GM21529 (cell line): ENCODE data around the gene KRTAP4-16.
"Not testable (repeated sequence)": the region's sequence is repeated elsewhere in the genome, so short reads cannot be mapped to it uniquely, and the experiment has no call there.

Experiments used
- ATAC-seq: cut with Tn5 transposase; IDR thresholded peaks from one replicate; pipeline ENCODE4 v1.9.1; 2021; ENCODE audit not compliant: unreplicated experiment

KRTAP4-16 gene

DNA sequence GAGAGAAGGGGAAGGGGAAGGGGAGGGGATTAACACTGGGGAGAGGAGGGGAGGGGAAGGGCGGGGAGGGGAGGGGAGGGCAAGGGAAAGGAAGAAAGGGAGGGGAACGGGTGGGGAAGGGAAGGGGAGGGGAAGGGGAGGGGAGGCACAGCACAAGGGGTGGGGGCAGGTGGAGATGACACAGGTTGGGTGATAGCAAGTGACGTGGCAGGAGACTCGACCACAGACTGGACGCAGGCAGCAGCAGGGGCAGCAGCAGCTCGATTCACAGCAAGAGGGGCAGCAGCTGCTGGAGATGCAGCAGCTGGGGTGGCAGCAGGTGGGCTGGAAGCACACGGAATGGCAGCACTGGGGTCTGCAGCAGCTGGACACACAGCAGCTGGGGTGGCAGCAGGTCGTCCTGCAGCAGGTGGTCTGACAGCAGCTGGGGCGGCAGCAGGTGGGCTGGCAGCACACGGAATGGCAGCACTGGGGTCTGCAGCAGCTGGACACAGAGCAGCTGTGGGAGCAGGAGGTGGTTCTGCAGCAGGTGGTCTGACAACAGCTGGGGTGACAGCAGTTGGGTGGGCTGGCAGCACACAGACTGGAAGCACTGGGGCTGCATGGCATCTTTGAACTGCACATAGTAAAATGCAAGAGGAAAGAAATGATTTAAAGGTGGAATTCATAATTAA is at the start of gene KRTAP4-16:
Gene KRTAP4-16, minus strand, starts transcription at position 624 of the 674 bp plus-strand sequence. Its CDS starts 0 bp downstream, at position 624.
- no peak for ATAC-seq

DNA sequence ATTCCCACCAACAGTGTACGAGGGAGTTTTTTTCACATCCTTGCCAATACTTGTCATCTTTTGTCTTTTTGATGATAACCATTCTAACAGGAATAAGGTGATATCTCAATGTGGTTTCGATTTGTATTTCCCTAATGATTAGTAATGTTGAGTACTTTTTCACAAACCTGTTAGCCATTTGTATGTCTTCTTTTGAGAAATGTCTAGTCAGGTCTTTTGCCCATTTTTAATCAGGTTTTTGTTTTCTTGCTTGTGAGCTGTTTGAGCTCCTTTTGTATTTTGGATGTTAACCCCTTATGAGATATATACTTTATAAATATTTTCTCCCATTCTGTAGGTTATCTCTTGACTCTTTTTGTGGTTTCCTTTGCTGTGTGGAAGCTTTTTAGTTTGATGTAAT is 49.5 kb upstream of the KRTAP4-16 start:
- no peak for ATAC-seq

DNA sequence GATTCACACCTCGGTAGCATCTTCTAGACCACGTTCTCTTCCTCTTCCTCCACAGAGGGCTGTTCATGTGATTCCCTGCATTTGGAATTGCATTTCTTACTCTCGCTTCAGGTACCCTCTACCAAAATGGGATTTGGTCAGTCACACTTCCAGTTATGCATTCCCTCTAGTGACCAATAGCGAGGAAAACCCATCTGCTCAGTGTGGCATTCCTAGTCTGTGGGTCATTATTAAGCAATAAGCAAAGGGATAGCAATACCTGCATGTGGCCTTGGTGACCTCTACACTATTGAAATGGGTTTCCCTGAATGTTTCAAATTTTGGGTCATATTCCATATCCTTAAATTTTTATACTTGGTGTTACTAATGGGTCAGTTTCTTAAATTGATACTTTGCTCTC is 48.0 kb upstream of the KRTAP4-16 start:
- ATAC-seq = no peak

DNA sequence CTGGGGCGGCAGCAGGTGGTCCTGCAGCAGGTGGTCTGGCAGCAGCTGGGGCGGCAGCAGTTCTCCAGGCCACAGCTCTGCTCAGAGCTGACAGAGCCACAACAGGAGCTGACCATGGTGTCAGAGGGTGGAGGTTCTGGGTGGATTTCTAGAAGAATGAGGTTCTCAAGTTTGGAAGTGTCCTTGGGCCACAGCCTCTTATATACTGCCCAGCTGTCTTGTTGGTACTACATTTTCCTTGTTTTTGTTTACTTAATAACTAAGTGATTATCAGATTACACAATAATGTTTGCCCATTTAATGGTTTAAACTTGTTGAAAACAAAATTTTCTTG is 47.6 kb upstream of the KRTAP4-16 start, which contains the start of gene KRTAP4-5:
Gene KRTAP4-5, minus strand, starts transcription at position 174 of the 334 bp plus-strand sequence. Its CDS starts 58 bp downstream, at position 116.
- ATAC-seq = no peak

DNA sequence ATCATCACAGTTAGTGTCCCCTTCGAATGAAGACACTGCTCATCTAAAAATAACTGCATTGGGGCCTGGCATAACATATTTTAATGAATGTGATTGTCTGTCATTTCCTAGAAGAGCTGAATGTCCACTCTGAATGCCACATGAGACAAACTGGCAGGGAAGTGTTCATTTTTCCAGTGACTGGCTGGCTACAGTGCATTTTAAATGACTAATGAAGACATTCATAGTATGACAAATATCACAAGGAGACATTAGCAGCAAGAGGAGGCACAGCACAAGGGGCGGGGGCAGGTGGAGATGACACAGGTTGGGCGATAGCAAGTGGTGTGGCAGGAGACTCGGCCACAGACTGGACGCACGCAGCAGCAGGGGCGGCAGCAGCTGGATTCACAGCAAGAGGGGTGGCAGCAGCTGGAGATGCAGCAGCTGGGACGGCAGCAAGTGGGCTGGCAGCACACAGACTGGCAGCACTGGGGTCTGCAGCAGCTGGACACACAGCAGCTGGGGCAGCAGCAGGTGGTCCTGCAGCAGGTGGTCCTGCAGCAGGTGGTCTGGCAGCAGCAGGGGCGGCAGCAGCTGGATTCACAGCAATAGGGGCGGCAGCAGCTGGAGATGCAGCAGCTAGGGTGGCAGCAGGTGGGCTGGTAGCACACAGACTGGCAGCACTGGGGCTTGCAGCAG is 47.1 kb upstream of the KRTAP4-16 start:
- not testable (repeated sequence) for ATAC-seq

DNA sequence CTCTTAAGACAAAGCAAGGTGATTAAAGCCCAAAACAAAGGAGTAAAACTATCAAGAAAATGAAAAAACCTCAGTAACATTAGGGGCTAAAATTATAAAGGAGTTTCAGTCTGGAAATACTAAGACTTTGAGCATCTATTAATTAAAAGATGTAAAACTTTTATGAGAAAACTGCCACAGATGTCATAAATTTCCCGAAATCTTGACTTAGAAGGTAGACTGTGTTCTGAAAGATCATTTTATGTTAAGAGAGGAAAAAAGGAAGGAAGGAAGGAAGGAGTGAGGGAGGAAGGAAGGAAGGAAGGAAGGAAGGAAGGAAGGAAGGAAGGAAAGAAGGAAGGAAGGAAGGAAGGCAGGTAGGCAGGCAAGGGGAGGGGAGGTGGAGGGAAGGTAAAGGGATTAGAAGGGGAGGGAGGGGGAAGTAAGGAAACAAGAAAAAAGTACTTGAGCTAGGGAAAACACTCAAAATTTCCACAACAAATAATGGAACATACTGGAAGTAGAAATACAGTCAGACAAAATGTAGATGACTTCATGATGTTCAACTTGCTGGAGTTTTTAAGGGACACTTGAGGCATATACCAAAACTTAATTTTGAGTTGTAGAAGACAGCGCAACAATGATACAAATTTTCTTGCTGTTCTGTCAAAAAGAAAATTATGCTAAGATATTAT is 45.7 kb upstream of the KRTAP4-16 start:
- ATAC-seq = no peak

DNA sequence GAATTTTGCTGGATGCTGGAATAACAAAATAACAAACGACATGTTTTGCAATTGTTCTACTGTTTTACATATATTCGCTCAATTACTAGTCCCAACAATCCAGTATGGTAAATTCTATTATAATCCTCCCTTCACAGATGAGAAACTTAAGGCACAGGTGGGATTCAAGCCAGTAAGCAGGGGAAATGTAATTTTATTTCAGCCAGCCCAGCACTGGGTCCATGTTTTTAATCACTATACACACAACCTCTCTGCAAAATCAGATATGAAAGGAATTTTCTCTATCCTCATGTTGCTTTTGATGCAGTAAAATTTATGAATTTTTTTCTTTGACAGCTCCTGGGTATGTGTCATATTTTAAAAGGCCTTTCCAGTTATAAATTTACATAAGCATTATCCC is 43.3 kb upstream of the KRTAP4-16 start:
- ATAC-seq = no peak

DNA sequence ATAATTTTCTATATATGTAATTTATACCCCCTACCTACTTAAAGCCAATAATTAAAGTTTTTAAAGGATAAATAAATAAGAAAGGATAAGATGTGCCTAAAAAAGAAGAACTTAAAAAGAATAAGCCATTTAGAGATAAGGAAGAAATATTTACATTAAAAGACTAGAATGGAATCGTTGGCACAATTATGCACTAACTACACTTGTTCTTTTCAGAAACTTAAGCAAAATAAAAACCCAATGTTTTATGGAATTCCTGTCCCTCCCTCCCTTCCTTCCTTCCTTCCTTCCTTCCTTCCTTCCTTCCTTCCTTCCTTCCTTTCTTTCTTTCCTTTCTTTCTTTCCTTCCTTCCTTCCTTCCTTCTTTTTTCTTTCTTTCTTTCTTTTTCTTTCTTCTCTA is 42.8 kb upstream of the KRTAP4-16 start:
- ATAC-seq = no peak

DNA sequence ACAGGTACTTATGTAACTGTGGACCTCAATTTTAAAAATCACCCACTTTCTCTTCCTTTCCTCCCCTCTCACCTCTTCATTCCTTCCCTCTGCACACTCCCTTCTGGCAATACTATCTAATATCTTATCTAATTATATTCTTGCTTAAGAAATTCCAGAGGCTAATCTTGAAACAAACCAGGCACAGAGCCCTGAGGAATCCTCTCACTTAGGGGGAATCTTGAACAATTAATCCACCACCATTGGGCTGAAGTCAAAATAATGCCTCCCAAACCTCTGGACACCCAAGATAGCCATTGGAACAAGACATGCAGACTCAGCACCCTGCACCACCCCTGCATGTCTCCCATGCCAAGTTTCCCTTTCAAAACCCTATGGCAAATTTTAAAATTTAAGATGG is 39.4 kb upstream of the KRTAP4-16 start:
- ATAC-seq = no peak

DNA sequence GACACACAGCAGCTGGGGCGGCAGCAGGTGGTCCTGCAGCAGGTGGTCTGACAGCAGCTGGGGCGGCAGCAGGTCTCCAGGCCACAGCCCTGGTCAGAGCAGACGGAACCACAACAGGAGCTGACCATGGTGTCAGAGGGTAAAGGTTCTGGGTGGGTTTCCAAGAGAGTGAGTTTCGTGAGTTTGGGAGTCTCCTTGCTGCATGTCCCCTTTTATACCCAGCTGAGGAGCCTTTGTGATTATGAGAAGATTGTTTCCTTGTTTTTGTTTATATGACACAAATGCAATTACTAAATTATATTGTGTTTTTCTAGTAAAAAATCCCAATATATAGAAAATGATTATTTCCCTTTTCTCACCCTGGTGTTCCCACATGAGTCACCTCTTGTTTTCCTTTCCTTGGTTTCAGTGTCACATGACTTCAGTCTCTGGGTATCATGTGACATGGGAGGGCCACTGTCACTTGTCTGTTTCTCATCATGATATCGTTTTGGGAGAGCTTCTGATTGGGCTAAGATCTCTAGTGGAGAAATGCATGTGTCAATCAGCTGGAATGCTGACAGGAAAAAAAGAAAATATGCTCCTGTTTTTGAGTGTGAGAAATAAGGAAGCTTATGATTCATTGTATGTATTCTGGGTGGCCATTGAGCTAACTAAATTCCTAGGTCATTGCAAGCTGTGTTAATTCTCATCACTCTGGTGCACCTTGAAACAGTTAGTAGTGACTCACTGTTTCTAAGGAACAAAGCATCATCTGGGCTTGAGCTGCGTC is 38.5 kb upstream of the KRTAP4-16 start, which contains the start of gene KRTAP4-6:
Gene KRTAP4-6, minus strand, starts transcription at position 185 of the 772 bp plus-strand sequence. Its CDS starts 57 bp downstream, at position 128.
- no peak for ATAC-seq

DNA sequence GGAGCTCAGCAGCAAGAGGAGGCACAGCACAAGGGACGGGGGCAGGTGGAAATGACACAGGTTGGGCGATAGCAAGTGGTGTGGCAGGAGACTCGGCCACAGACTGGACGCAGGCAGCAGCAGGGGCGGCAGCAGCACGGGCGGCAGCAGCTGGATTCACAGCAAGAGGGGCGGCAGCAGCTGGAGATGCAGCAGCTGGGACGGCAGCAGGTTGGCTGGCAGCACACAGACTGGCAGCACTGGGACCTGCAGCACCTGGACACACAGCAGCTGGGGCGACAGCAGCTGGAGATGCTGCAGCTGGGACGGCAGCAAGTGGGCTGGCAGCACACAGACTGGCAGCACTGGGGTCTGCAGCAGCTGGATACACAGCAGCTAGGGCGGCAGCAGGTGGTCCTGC is 37.9 kb upstream of the KRTAP4-16 start:
- ATAC-seq = not testable (repeated sequence)

DNA sequence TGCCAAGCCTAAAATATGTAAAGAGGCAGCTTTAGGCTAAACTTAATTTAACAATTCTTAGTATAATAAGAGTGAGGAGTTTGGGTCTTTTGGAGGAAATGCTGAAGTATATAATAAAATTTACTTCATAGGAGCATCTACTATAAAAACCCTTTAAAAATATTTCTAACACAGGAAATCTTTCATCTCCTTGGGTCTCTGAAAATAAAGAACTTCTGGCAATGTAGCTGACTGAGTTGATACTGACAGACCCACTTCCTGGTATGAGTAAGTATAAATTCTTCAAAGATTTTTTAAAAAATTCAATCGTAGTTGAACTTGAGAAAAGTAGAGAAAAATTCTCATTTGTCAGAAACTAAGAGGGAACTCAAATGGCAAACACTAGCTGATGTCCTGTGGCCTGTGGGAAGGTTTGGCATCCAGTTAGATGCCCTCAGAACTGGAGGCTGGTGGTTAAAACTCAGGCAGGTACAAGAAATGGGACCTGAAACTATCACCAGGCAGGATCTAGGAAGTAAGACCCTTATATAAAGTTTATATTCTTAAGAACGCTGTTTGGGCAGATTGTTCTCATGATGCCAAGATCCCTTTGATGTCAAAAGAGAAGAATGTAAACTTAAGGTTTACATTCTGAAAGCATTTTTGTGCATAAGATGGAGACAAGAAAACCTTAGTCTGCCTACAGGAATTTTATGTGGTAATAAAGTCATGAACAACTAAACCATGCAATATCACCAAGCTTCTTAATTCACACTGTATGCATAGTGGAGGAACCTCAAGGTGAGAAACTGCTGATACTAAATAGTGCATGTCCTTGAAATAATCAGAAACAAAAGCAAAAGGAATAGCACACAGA is 32.1 kb upstream of the KRTAP4-16 start:
- no peak for ATAC-seq

DNA sequence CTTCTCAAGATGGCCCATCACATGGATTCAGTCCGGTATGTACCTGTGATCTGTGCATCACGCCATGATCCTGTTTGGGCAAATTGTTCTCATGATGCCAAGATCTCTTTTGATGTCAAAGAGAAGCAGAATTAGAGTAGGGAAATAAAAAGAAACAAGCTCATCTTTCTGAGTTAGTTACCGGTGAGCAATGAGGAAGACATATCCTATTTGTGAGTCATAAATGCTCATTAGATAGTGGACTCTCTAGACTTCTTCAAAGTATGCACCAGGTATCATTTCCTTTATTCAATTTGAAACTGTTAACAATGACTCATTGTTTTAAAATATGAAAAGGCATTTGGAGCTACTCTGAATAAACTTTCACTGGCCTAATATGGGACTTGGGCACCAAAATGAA is 30.0 kb upstream of the KRTAP4-16 start:
- ATAC-seq = no peak

DNA sequence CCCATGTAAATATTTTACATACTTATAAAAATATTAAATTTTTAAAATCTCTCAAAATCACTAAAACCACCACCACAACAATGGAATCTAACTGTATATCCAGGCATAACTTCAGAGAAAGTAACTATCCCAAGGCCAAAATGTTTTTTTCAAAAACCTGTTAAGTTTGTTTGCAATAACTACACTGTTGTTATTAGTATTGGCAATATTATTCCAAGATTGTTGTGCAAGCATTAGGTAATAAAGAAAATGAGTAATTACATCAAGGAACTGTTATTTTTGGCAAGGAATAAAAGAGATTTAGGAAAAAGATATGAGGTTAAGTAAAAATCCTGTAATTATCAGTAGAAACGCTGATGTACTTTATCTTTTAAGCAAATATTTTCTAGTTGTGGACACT is 25.4 kb upstream of the KRTAP4-16 start:
- ATAC-seq = no peak

DNA sequence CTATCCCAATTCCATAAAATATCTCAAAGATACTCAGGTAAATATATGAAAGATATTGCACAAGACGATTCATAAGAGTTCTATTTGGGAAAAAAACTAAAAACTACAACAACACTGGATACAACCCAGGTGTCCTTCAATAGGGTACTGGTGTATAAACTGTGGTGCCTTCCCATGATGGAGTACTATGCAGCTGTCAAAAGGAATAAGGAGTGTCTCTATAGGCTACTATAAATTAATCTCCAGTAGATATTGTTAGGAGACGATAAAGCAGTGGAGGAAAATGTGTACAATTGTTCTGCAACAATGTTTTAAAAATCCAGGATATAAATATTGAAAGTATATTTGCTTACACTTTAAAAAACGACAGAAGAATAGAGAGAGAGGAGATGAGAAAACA is 24.4 kb upstream of the KRTAP4-16 start:
- ATAC-seq = no peak

DNA sequence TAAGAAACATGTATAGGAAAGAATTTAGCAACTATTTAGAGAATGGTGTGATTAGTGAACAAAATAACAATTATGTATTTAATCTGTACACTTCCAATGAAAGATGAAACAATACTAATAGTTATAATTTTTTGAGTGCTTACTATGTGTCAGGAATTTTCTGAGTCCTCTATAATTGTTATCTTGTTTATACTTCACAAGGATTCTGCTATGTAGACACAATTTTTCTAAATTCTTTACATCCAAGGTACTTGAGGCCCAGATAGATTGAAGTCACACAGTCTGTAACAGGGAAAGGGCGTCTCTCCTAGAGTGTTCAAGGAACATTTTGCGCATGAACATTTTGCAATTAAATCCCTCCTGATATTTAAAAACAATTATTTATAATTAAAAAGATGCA is 23.1 kb upstream of the KRTAP4-16 start:
- no peak for ATAC-seq

DNA sequence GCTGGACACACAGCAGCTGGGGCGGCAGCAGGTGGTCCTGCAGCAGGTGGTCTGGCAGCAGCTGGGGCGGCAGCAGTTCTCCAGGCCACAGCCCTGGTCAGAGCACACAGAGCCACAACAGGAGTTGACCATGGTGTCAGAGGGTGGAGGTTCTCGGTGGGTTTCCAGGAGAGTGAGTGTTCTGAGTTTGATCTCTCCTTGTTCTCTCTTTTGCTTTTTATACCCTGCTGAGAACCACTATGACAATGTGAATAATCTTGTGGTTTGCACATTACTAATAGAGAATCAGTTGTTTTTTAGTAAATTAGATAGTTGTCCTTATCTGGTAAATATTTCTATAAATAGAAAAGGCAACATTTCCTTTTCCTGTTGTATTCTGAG is 22.0 kb upstream of the KRTAP4-16 start, which contains the start of gene KRTAP4-12:
Gene KRTAP4-12, minus strand, starts transcription at position 192 of the 381 bp plus-strand sequence. Its CDS starts 60 bp downstream, at position 132.
- not testable (repeated sequence) for ATAC-seq

DNA sequence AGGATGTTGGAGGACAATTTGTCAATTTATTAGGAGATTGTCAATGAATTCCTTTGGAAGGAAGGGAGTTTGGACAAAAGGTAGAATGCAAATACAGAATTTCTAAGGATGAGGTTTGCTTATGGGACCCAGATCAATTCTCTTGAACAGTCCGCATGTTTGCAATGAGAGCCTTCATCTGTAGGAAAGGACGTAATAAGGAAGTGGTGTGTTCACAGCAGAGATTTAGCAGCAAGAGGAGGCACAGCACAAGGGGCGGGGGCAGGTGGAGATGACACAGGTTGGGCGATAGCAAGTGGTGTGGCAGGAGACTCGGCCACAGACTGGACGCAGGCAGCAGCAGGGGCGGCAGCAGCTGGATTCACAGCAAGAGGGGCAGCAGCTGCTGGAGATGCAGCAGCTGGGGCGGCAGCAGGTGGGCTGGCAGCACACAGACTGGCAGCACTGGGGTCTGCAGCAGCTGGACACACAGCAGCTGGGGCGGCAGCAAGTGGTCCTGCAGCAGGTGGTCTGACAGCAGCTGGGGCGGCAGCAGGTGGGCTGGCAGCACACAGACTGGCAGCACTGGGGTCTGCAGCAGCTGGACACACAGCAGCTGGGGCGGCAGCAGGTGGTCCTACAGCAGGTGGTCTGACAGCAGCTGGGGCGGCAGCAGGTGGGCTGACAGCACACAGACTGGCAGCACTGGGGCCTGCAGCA is 21.4 kb upstream of the KRTAP4-16 start:
- not testable (repeated sequence) for ATAC-seq

DNA sequence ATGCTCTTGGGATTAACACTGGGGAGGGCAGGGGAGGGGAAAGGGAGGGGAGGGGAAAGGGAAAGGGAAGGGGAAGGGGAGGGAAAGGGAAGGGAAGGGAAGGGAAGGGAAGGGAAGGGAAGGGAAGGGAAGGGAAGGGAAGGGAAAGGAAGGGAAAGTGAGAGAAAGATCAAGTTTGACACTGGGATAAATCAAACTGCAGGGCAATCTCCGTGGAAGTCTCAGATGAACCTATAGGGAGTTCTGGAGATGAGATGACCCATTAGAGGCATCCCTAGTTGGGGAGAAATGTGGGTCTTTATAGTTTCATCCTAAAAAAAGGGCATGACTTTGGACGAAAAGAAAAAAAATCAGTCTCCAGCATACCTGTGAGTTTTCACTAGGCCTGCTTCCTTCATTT is 19.7 kb upstream of the KRTAP4-16 start:
- ATAC-seq = no peak
